Rectal smooth muscle tissue (tissue), 1 donor: ENCODE results near the gene NCAPH2.

Experiments used
- H3K27ac ChIP-seq: one replicate; pipeline ENCODE4 v1.7.0; 2013; ENCODE audit warnings: low read depth, low read length, inconsistent platforms
- H3K27me3 ChIP-seq: one replicate; pipeline ENCODE4 v1.7.0; 2013; ENCODE audit warnings: low read length; ENCODE audit not compliant: control insufficient read depth, insufficient read depth
- H3K36me3 ChIP-seq: one replicate; pipeline ENCODE4 v1.7.0; 2013; ENCODE audit warnings: low read length; ENCODE audit not compliant: control insufficient read depth, insufficient read depth
- H3K4me1 ChIP-seq: one replicate; pipeline ENCODE4 v1.7.0; 2013; ENCODE audit warnings: low read length; ENCODE audit not compliant: control insufficient read depth, insufficient read depth
- H3K4me3 ChIP-seq: one replicate; pipeline ENCODE4 v1.7.0; 2013; ENCODE audit warnings: low read length
- H3K9ac ChIP-seq: one replicate; pipeline ENCODE4 v1.7.0; 2013; ENCODE audit warnings: low read length

NCAPH2 gene

DNA sequence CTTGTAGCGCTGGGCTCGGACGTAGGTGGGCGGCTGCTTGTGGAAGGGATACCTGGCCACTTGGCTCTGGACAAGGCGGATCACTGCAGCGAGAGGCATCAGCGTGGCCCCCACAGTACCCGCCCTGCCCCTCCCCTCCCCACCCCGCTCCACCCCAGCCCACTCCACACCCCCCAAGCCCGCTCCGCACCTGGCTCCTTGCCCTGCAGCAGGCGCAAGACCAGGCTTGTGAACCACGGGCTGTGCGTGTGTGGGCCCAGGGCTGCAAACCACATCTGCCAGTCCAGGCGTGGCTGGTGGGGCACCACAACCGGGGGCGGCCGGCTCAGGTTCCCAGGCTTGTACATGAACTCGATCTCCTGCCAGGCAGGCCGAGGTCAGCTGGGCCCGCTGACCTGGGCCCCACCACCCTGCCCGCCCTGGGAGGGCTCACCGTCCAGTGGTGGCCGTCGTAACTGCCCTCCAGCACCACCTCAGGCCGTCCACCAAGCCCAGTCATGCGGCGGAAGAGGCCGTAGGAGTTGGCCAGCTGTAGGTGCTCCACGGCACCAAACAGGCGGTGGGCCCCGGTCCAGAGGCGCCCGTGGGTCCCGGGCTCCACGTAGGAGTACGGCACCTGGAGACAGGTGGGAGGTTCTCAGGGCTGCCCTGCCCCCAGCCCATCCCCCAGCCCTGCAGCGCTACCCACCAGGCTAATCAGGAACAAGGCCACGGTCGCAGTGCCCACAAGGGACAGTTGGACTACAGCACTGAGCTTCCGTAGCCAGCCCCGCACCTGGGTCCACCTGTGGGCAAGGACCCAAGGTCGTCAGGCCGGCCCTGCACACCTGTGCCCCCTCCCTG, 3.4 kb upstream of the NCAPH2 start:
- Histone ChIP-seq H3K9ac (no peak overlapping the region), H3K4me3 (no peak overlapping the region), H3K27me3 (no peaks in the 10 kb centered on the region), H3K4me1 (peaks cover 10% of the 10 kb centered on the region), H3K27ac (no peak overlapping the region), H3K36me3 (peaks cover 16% of the 10 kb centered on the region)

DNA sequence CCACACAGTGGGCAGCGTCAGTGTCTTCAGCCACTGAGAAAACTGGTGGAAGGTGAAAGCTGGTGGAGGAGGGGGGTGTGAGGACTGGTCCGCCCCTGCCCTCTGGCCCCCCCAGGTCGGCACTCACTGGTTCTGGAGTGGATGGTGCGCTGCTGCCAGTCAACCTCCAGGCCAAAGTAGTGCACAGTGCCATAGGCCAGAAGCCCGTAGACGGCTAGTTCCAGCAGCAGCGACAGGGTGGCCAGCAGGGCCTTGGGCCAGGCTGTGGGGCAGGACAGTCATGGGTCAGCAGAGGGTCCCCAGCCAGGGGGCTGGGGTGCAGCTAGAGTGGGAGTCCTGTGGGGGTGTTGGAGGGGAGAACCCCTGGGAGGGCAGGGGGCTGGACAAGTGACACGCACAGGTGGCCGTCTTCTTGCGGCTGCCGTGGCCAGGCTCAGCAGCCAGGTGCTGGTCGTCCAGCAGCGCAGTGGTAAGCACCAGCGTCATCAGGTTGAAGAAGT, 2.7 kb upstream of the NCAPH2 start:
- peaks cover 16% of the 10 kb centered on the region for H3K36me3 ChIP-seq
- peaks cover 10% of the 10 kb centered on the region for H3K4me1 ChIP-seq

GRCh38 chr22:50505776-50506610, 2.0 kb upstream of the NCAPH2 start:
- no peak overlapping the region for H3K9ac ChIP-seq
- H3K4me1 ChIP-seq, result peaks cover 10% of the 10 kb centered on the region
- H3K27ac ChIP-seq, result no peak overlapping the region
- peaks cover 16% of the 10 kb centered on the region for H3K36me3 ChIP-seq
- no peak overlapping the region for H3K4me3 ChIP-seq
- H3K27me3 ChIP-seq, result no peaks in the 10 kb centered on the region

More for the DNA sequence above, 2.7 kb upstream of the NCAPH2 start:
- H3K27ac ChIP-seq, result no peak overlapping the region
- H3K27me3 ChIP-seq, result no peaks in the 10 kb centered on the region
- H3K9ac ChIP-seq, result no peak overlapping the region
- H3K4me3 ChIP-seq, result no peak overlapping the region

GRCh38 chr22:50506611-50507420, 1.2 kb upstream of the NCAPH2 start:
- Histone ChIP-seq H3K27ac (peak overlapping the region; percentile 86), H3K27me3 (no peaks in the 10 kb centered on the region), H3K9ac (peak overlapping the region; percentile 66), H3K4me1 (peaks cover 10% of the 10 kb centered on the region), H3K36me3 (peaks cover 16% of the 10 kb centered on the region), H3K4me3 (peak overlapping the region; percentile 85)

DNA sequence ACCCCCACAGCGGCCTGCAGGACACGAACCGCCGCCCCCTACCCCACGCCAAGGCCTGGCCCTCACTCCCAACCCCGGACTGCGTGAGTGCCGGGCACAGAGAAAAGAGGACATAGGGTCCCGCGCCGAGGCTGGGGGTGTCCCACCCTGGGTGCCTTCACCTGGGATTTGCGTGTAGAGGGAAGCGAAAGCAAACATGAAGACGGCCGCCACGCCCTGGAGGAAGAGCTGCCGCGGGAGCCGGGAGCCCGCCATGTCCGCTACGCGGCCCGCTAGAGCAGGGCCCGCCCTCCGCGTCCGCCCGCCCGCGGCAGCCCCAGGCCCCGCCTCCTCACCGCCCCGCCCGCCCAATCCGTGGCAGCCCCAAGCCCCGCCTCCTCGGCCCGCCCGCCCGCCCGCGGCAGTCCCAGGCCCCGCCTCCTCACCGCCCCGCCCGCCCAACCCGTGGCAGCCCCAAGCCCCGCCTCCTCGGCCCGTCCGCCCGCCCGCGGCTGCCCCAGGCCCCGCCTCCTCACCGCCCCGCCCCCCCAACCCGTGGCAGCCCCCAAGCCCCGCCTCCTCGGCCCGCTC, 518 bp upstream of the NCAPH2 start, which contains the start of gene LMF2:
LMF2 (minus strand) TSS at position 282 of the 570 bp plus-strand sequence; CDS start at position 255, 27 bp downstream.
- peak within 1 kb of the TSS; percentile 92 for H3K27ac ChIP-seq
- H3K4me3 ChIP-seq, result peak within 1 kb of the TSS; percentile 85
- peak within 1 kb of the TSS; percentile 66 for H3K9ac ChIP-seq
- H3K4me1 ChIP-seq, result peaks cover 10% of the 10 kb centered on the region
- peaks cover 14% of the 10 kb centered on the region for H3K36me3 ChIP-seq
- H3K27me3 ChIP-seq, result no peaks in the 10 kb centered on the region

- H3K9ac ChIP-seq, result no peak overlapping the region
- H3K36me3 ChIP-seq, result peaks cover 11% of the 10 kb centered on the region
- H3K27me3 ChIP-seq, result no peaks in the 10 kb centered on the region
- H3K4me1 ChIP-seq, result peaks cover 10% of the 10 kb centered on the region
- H3K4me3 ChIP-seq, result peak overlapping the region; percentile 85
- H3K27ac ChIP-seq, result peak overlapping the region; percentile 92
Observed at GRCh38 chr22:50508897-50509296, 873 bp downstream of the NCAPH2 start.

DNA sequence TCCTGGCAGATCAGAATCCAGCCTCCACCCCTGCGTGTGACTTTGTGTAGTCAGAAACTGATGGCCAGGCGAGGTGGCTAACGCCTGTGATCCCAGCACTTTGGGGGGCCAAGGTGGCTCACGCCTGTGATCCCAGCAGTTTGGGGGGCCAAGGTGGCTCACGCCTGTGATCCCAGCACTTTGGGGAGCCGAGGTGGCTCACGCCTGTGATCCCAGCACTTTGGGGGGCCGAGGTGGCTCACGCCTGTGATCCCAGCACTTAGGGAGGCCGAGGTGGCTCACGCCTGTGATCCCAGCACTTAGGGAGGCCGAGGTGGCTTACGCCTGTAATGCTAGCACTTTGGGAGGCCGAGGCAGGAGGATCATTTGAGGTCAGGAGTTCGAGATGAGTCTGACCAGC, 5.2 kb downstream of the NCAPH2 start:
- Histone ChIP-seq H3K27me3 (no peaks in the 10 kb centered on the region), H3K36me3 (peaks cover 6% of the 10 kb centered on the region), H3K9ac (no peak overlapping the region), H3K4me3 (no peak overlapping the region), H3K27ac (no peak overlapping the region), H3K4me1 (peaks cover 4% of the 10 kb centered on the region)

GRCh38 chr22:50516068-50516467, 8.0 kb downstream of the NCAPH2 start:
- no peak overlapping the region for H3K9ac ChIP-seq
- no peak overlapping the region for H3K4me3 ChIP-seq
- H3K27ac ChIP-seq, result no peak overlapping the region
- peaks cover 10% of the 10 kb centered on the region for H3K36me3 ChIP-seq
- no peaks in the 10 kb centered on the region for H3K27me3 ChIP-seq
- no peaks in the 10 kb centered on the region for H3K4me1 ChIP-seq

- H3K27me3 ChIP-seq, result no peaks in the 10 kb centered on the region
- peaks cover 12% of the 10 kb centered on the region for H3K36me3 ChIP-seq
- H3K9ac ChIP-seq, result no peak overlapping the region
- no peak overlapping the region for H3K27ac ChIP-seq
- no peak overlapping the region for H3K4me3 ChIP-seq
- no peaks in the 10 kb centered on the region for H3K4me1 ChIP-seq
Observed at GRCh38 chr22:50516891-50517290, 8.9 kb downstream of the NCAPH2 start.

DNA sequence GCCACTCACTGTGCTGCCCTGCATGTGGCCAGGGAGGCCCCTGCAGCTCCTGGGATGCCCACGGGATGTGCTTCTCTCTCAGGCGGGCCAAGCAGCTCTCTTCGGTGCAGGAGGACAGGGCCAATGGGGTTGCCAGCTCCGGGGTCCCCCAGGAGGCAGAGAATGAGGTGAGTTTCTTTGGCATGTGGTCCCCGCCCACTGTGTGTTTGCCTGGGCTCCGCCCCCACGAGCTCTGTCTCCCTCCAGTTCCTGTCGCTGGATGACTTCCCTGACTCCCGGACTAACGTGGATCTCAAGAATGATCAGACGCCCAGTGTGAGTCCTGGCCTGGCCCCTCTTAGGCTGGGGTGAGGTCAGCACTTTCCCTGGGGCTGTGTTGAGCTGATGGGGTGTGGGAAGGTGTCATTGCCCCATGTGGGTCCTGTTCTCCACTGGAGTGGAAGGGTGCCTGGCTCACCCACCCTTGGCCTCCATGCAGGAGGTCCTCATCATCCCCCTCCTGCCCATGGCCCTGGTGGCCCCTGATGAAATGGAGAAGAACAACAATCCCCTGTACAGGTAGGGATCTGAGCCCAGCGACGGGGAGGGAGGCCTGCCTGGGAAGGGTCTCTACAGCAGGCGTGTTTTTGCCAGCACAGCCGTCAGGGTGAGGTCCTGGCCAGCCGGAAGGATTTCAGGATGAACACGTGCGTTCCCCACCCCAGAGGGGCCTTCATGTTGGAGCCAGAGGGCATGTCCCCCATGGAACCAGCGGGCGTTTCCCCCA, 9.7 kb downstream of the NCAPH2 start:
- no peak overlapping the region for H3K9ac ChIP-seq
- H3K36me3 ChIP-seq, result peaks cover 19% of the 10 kb centered on the region
- no peak overlapping the region for H3K4me3 ChIP-seq
- H3K27ac ChIP-seq, result no peak overlapping the region
- H3K27me3 ChIP-seq, result no peaks in the 10 kb centered on the region
- H3K4me1 ChIP-seq, result no peaks in the 10 kb centered on the region

- Histone ChIP-seq H3K4me1 (no peaks in the 10 kb centered on the region), H3K4me3 (no peak overlapping the region), H3K9ac (no peak overlapping the region), H3K27me3 (no peaks in the 10 kb centered on the region), H3K36me3 (peaks cover 27% of the 10 kb centered on the region), H3K27ac (no peak overlapping the region)
Observed at GRCh38 chr22:50518606-50519005, 10.6 kb downstream of the NCAPH2 start.
